HAP-1 (cell line): ENCODE data around the gene AGPAT2.
"Not testable (repeated sequence)": the region's sequence is repeated elsewhere in the genome, so short reads cannot be mapped to it uniquely, and the experiment has no call there.

Source experiments
- DNase-seq, 2 experiments: peaks; one replicate each; pipeline ENCODE4 v3.0.0-alpha.2; 2016 to 2020; ENCODE audit warnings: low spot score in 2 of 2
- H3K27me3 ChIP-seq: fragments of 250-450 bp; sonication (Bioruptor Pico); 2 replicates; pipeline ENCODE4 v1.5.1; 2020; ENCODE audit warnings: low read depth, mild to moderate bottlenecking, moderate library complexity
- H3K36me3 ChIP-seq: fragments of 250-450 bp; sonication (Bioruptor Pico); replicated peaks from 2 replicates; pipeline ENCODE4 v1.5.1; 2020; ENCODE audit warnings: mild to moderate bottlenecking
- H3K4me1 ChIP-seq: fragments of 250-450 bp; sonication (Bioruptor Pico); 2 replicates; pipeline ENCODE4 v1.5.1; 2020; ENCODE audit warnings: mild to moderate bottlenecking
- H3K4me3 ChIP-seq: fragments of 250-450 bp; sonication (Bioruptor Pico); 2 replicates; pipeline ENCODE4 v1.5.1; 2020; ENCODE audit warnings: mild to moderate bottlenecking, moderate library complexity
- H3K9me3 ChIP-seq: fragments of 250-450 bp; sonication (Bioruptor Pico); 2 replicates; pipeline ENCODE4 v1.5.1; 2020; ENCODE audit warnings: mild to moderate bottlenecking, moderate library complexity
- in situ Hi-C: fragments of 300-500 bp; cut with MboI; formaldehyde crosslinking; loops from 3 replicates; pipeline ENCODE4 v1.14.3; 2020; ENCODE audit warnings: low sequenced_read_pairs, inconsistent platforms, mixed read lengths

The AGPAT2 gene

GRCh38 chr9:136714096-136714892, 27.0 kb upstream of the AGPAT2 start:
- peak overlapping the region; percentile 58 for H3K4me3 ChIP-seq
- H3K27me3 ChIP-seq: no peaks in the 10 kb centered on the region
- H3K9me3 ChIP-seq: no peaks in the 10 kb centered on the region
- no peak for DNase-seq
- in situ Hi-C loops: no loop called here
- peaks cover 7% of the 10 kb centered on the region for H3K4me1 ChIP-seq
- peaks cover 13% of the 10 kb centered on the region for H3K36me3 ChIP-seq

- Histone ChIP-seq H3K36me3 (peaks cover 13% of the 10 kb centered on the region), H3K4me3 (peak overlapping the region; percentile 58), H3K4me1 (peaks cover 7% of the 10 kb centered on the region), H3K27me3 (no peaks in the 10 kb centered on the region), H3K9me3 (no peaks in the 10 kb centered on the region)
- peak in 1 of 2 experiments; percentile 64 for DNase-seq
- in situ Hi-C loops: no loop called here
Observed at GRCh38 chr9:136713550-136713949, 26.3 kb upstream of the AGPAT2 start.

GRCh38 chr9:136712690-136713544, 25.7 kb upstream of the AGPAT2 start:
- H3K27me3 ChIP-seq: no peaks in the 10 kb centered on the region
- peaks cover 10% of the 10 kb centered on the region; the same call in 1 of the 2 replicates for H3K36me3 ChIP-seq
- peak overlapping the region; percentile 58 for H3K4me3 ChIP-seq
- DNase-seq: peak in 1 of 2 experiments; percentile 42
- in situ Hi-C loops: no loop called here
- peaks cover 7% of the 10 kb centered on the region for H3K4me1 ChIP-seq
- H3K9me3 ChIP-seq: no peaks in the 10 kb centered on the region

DNA sequence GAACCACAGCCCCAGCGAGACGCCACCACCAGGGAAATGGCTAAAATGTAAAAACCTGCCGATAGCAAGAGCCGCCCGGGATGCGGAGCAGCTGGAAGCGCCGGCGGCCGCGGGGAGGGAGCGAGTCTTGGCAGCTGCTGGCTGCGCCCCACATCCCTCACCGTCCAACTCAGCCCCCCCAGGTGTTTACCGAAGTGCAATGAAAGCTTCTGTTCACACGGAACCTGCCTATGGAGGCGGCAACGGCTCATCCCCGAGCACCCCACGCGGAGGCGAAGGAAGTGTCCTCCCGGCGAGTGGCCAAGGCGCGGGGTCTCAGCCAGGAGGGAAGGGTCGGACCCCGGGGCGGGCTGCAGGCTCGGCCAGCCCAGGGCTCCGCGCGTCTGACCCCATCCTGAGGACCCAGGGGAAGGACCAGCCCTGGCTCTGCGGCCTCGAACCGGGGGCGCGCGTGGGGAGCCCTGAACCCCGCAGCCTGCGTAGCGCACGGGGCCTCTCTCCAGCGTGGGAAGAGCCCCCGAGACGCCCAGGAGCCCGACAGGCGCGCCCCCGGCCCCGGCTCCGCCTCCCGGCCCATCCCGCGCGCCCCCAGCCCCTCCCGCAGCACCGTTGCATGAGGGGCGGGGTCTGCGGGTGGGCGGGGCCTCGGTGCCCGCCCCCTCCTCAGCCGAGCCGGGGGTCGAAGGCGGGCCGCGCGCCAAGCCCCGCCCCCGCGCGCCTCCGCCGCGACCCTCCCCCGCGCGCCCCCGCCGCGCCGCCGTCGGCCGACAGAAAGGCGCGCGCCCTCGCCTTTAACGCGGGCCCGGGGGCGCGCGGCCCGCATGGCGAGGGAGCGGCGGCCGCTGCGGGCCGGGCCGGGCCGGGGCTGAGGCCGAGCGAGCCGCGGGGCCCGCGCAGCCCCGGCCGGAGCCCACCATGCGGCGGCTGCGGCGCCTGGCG, 24.8 kb upstream of the AGPAT2 start, which contains the start of gene DIPK1B:
Gene DIPK1B (plus strand): TSS at position 822 of the 939 bp plus-strand sequence. CDS start 94 bp downstream, at position 916.
- Histone ChIP-seq H3K36me3 (peaks cover 10% of the 10 kb centered on the region; the same call in 1 of the 2 replicates), H3K27me3 (no peaks in the 10 kb centered on the region), H3K9me3 (no peaks in the 10 kb centered on the region), H3K4me3 (peak within 1 kb of the TSS; percentile 58), H3K4me1 (peaks cover 7% of the 10 kb centered on the region)
- peak; percentile 47 to 76 for DNase-seq
- in situ Hi-C loops: no loop called here

GRCh38 chr9:136711219-136711648, 24.0 kb upstream of the AGPAT2 start:
- H3K9me3 ChIP-seq, H3K27me3 ChIP-seq, in situ Hi-C loops, H3K4me1 ChIP-seq, DNase-seq: not testable (repeated sequence)
- Histone ChIP-seq H3K4me3 (peak overlapping the region; percentile 49), H3K36me3 (peaks cover 10% of the 10 kb centered on the region; the same call in 1 of the 2 replicates)

DNA sequence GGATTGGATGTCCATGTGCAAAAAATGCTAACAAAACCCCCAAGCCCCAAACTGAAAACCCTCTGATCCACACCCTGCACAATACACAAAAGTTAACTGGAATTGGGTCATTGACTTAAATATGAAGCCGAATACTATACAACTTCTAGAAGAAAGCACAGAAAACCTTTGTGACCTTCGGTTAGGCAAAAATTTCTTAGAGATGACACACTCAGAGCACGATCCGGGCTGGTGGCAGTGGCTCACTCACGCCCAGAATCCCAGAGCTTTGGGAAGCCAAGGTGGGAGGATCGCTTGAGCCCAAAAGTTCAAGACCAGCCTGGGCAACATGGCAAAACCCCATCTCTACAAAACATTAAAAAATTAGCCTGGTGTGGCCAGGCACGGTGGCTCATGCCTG, 23.3 kb upstream of the AGPAT2 start:
- no peak for DNase-seq
- H3K36me3 ChIP-seq: peaks cover 10% of the 10 kb centered on the region; the same call in 1 of the 2 replicates
- peaks cover 7% of the 10 kb centered on the region for H3K4me1 ChIP-seq
- H3K9me3 ChIP-seq: no peaks in the 10 kb centered on the region
- in situ Hi-C loops: no loop called here
- H3K27me3 ChIP-seq: no peaks in the 10 kb centered on the region
- no peak overlapping the region for H3K4me3 ChIP-seq

GRCh38 chr9:136709454-136710109, 22.3 kb upstream of the AGPAT2 start:
- H3K36me3 ChIP-seq: peaks cover 7% of the 10 kb centered on the region; the same call in 1 of the 2 replicates
- no peaks in the 10 kb centered on the region for H3K27me3 ChIP-seq
- H3K4me3 ChIP-seq: no peak overlapping the region
- no peaks in the 10 kb centered on the region for H3K9me3 ChIP-seq
- H3K4me1 ChIP-seq: peaks cover 7% of the 10 kb centered on the region
- DNase-seq: no peak
- in situ Hi-C loops: no loop called here

- H3K4me1 ChIP-seq: no peaks in the 10 kb centered on the region
- in situ Hi-C loops: no loop called here
- no peaks in the 10 kb centered on the region for H3K9me3 ChIP-seq
- no peak overlapping the region for H3K4me3 ChIP-seq
- no peaks in the 10 kb centered on the region for H3K36me3 ChIP-seq
- DNase-seq: no peak
- H3K27me3 ChIP-seq: no peaks in the 10 kb centered on the region
Observed at GRCh38 chr9:136707849-136708517, 20.7 kb upstream of the AGPAT2 start.

GRCh38 chr9:136707011-136707410, 19.8 kb upstream of the AGPAT2 start:
- H3K27me3 ChIP-seq: no peaks in the 10 kb centered on the region
- H3K36me3 ChIP-seq: no peaks in the 10 kb centered on the region
- in situ Hi-C loops: no loop called here
- no peak overlapping the region for H3K4me3 ChIP-seq
- DNase-seq: no peak
- no peaks in the 10 kb centered on the region for H3K9me3 ChIP-seq
- no peaks in the 10 kb centered on the region for H3K4me1 ChIP-seq

GRCh38 chr9:136705564-136705963, 18.3 kb upstream of the AGPAT2 start:
- H3K36me3 ChIP-seq: no peaks in the 10 kb centered on the region
- no peaks in the 10 kb centered on the region for H3K4me1 ChIP-seq
- DNase-seq: no peak
- no peak overlapping the region for H3K4me3 ChIP-seq
- H3K27me3 ChIP-seq: no peaks in the 10 kb centered on the region
- in situ Hi-C loops: no loop called here
- no peaks in the 10 kb centered on the region for H3K9me3 ChIP-seq

DNA sequence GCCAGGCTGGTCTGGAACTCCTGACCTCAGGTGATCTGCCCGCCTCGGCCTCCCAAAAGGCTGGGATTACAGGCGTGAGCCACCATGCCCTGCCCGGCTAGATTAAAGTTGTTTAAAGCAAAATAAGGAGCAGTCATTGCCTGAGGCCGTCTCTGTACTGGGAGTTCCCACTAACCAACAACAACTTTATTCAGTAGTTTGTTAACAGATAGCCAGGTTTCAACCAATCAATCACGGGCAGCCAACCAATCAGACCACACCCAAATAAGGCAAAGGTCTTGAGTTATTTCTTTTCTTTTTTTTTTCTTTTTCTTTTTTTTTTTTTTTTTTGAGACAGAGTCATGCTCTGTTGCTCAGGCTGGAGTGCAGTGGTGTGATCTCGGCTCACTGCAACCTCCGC, 17.5 kb upstream of the AGPAT2 start:
- H3K27me3 ChIP-seq, H3K4me3 ChIP-seq, H3K9me3 ChIP-seq, H3K4me1 ChIP-seq, H3K36me3 ChIP-seq, in situ Hi-C loops, DNase-seq: not testable (repeated sequence)

DNA sequence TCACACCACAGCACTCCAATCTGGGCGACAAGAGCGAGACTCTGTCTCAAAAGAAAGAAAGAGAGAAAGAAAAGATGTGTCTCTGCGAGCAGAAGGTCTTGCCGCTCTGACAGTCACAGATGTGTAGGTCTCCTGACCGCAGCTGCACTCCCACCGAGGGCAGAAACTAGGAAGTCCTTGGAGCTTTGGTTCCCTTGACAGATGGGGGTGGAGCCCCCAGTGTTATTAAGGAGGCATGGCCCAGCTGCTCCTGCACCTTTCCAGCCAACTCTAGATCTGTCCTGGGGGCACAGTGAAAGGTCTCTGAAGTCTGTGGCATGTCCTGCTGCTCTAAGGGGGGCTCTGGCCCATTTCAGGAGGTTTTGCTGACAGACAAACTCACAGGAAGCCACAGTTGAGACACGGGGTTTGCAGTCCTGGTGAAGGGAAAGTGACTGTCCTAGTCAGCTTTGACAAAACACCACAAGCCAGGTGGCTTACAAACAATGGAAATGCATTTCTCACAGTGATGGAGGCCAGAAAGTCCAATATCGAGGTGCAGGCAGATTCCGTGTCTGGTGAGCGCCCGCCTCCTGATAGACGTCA, 16.1 kb upstream of the AGPAT2 start:
- no peak for DNase-seq
- H3K4me1 ChIP-seq: no peaks in the 10 kb centered on the region
- H3K9me3 ChIP-seq: no peaks in the 10 kb centered on the region
- H3K27me3 ChIP-seq: no peaks in the 10 kb centered on the region
- in situ Hi-C loops: no loop called here
- no peak overlapping the region for H3K4me3 ChIP-seq
- H3K36me3 ChIP-seq: no peaks in the 10 kb centered on the region
